GM12878 (cell line): ENCODE data around the gene SERINC1. TPM values are rescaled to one million over a fixed set of nuclear protein-coding genes. Genes with fewer than 3 reads are reported as not detected.

Source experiments
- ATF7 ChIP-seq: fragments of 450-650 bp; IDR thresholded peaks from 2 replicates; pipeline ENCODE4 v1.6.1; 2016; ENCODE audit warnings: low read depth, mild to moderate bottlenecking
- BCL3 ChIP-seq: IDR thresholded peaks from 2 replicates; pipeline ENCODE4 v1.6.1; 2011; ENCODE audit warnings: borderline replicate concordance, low read depth, mild to moderate bottlenecking, moderate library complexity, low read length; ENCODE audit not compliant: insufficient read depth, poor library complexity, severe bottlenecking
- BHLHE40 ChIP-seq, 2 experiments: fragments of 450-650 bp in 1 of 2; IDR thresholded peaks; 2 replicates each; pipeline ENCODE4 v1.6.1; 2011 to 2017; ENCODE audit warnings: low read depth in 2 of 2, borderline replicate concordance in 1 of 2, improper control_type of control experiment in 1 of 2, low read length in 1 of 2, mild to moderate bottlenecking in 1 of 2
- CTCF ChIP-seq, 3 experiments: IDR thresholded peaks in 2 of 3; conservative IDR thresholded peaks in 1 of 3; 2 replicates each; pipeline ENCODE4 v1.5.1; 2011; ENCODE audit warnings: low read depth in 3 of 3, low read length in 3 of 3, mild to moderate bottlenecking in 3 of 3, control low read depth in 2 of 3, moderate library complexity in 2 of 3, inconsistent platforms in 1 of 3, mixed read lengths in 1 of 3; ENCODE audit not compliant: control insufficient read depth in 2 of 3, insufficient read depth in 1 of 3; ENCODE audit errors: extremely low read depth in 1 of 3
- E4F1 ChIP-seq: fragments of 450-650 bp; IDR thresholded peaks from 2 replicates; pipeline ENCODE4 v1.6.1; 2018; ENCODE audit warnings: borderline replicate concordance, mild to moderate bottlenecking; ENCODE audit not compliant: partially characterized antibody
- ELK1 ChIP-seq: IDR thresholded peaks from 2 replicates; pipeline ENCODE4 v1.6.1; 2012; ENCODE audit warnings: low read depth, low read length, improper control_type of control experiment
- HDAC6 ChIP-seq: fragments of 200-600 bp; sonication (generic); IDR thresholded peaks from one replicate; pipeline ENCODE4 v1.8.0; 2017; ENCODE audit warnings: antibody characterized with exemption; ENCODE audit not compliant: unreplicated experiment
- HDGF ChIP-seq: fragments of 450-650 bp; IDR thresholded peaks from 2 replicates; pipeline ENCODE4 v1.6.1; 2016; ENCODE audit warnings: antibody characterized with exemption
- IKZF1 ChIP-seq: fragments of 450-650 bp; conservative IDR thresholded peaks from 2 replicates; pipeline ENCODE4 v1.6.1; 2017; ENCODE audit warnings: antibody characterized with exemption, mild to moderate bottlenecking
- IRF4 ChIP-seq: IDR thresholded peaks from 2 replicates; pipeline ENCODE4 v1.6.1; 2011; ENCODE audit warnings: low read depth, low read length
- KDM1A ChIP-seq: fragments of 200-600 bp; sonication (generic); IDR thresholded peaks from 2 replicates; pipeline ENCODE4 v1.6.1; 2016; ENCODE audit warnings: borderline replicate concordance
- MLLT1 ChIP-seq: fragments of 450-650 bp; IDR thresholded peaks from 2 replicates; pipeline ENCODE4 v1.6.1; 2016; ENCODE audit warnings: mild to moderate bottlenecking
- NBN ChIP-seq: fragments of 450-650 bp; IDR thresholded peaks from 2 replicates; pipeline ENCODE4 v1.6.1; 2016
- NFYB ChIP-seq: IDR thresholded peaks from 2 replicates; pipeline ENCODE4 v1.6.1; 2011; ENCODE audit warnings: low read depth, mild to moderate bottlenecking, low read length, improper control_type of control experiment, moderate library complexity; ENCODE audit not compliant: insufficient read depth
- STAT1 ChIP-seq: fragments of 450-650 bp; conservative IDR thresholded peaks from 2 replicates; pipeline ENCODE4 v1.6.1; 2014; ENCODE audit warnings: antibody characterized with exemption, mild to moderate bottlenecking
- TCF12 ChIP-seq: IDR thresholded peaks from 2 replicates; pipeline ENCODE4 v1.6.1; 2011; ENCODE audit warnings: low read depth, mild to moderate bottlenecking, low read length
- TCF3 ChIP-seq: IDR thresholded peaks from 2 replicates; pipeline ENCODE4 v1.6.1; 2012; ENCODE audit warnings: low read depth, mild to moderate bottlenecking, low read length, borderline replicate concordance; ENCODE audit not compliant: insufficient read depth
- ZNF207 ChIP-seq: fragments of 450-650 bp; IDR thresholded peaks from 2 replicates; pipeline ENCODE4 v1.6.1; 2014; ENCODE audit warnings: antibody characterized with exemption, mild to moderate bottlenecking, borderline replicate concordance
- polyA plus RNA-seq, 11 experiments: library from polyadenylated mRNA; depleted of rRNA in 4 of 11; unstranded in 6 of 11; stranded (reverse) in 5 of 11; fragments of >200 nt; fragmentation: Nextera tagmentation in 4 of 11; fragmentation: Illumina TruSeq in 1 of 11; extraction: Ambion mirVana in 4 of 11; extraction: Trizol in 1 of 11; gene quantifications; 1 replicate in 1 of 11; 2 replicates in 10 of 11; pipeline versions ENCODE4 v1.2.1 to v1.2.3, GENCODE V29; 2011 to 2016; ENCODE audit warnings: inconsistent platforms in 2 of 11, missing spikeins in 2 of 11, low read depth in 1 of 11
- total RNA-seq, 4 experiments: library from RNA; depleted of rRNA in 3 of 4; stranded (reverse); fragments of >200 nt in 3 of 4; fragmentation: Illumina TruSeq in 1 of 4; extraction: Trizol in 1 of 4; gene quantifications; 2 replicates each; pipeline versions ENCODE4 v1.2.1 to v1.2.3, GENCODE V29; 2013 to 2021

SERINC1 gene
- total and polyA plus RNA-seq, 10 of the 15 experiments (the other 5 are each of a cell fraction or from before 2014, with no cell fraction given) = 18.5 to 45.7 (median 31.1) TPM

- TF ChIP-seq BHLHE40 (IDR thresholded peaks at IDR 0.05; ENCODE audit: borderline replicate concordance in 1 of 2, low read depth in 2 of 2, low read length in 1 of 2) = no peak
- no peak; the same call in 1 of the 2 replicates for TF ChIP-seq ATF7
- peak; percentile 22; the same call in 1 of the 2 replicates for TF ChIP-seq HDGF
- TF ChIP-seq ELK1 = peak; percentile 48
- TF ChIP-seq E4F1 = no peak
- no peak for TF ChIP-seq BCL3
- TF ChIP-seq IRF4 = no peak
- TF ChIP-seq TCF12 = 0 out of 2 replicates have a peak, but pooled peaks have one; percentile 12
- TF ChIP-seq CTCF (IDR thresholded peaks at IDR 0.05 in 2 of 3, conservative IDR thresholded peaks at IDR 0.05 in 1 of 3; ENCODE audit: control insufficient read depth in 2 of 3, extremely low read depth in 1 of 3, insufficient read depth in 1 of 3, low read depth in 3 of 3, low read length in 3 of 3) = no peak
- TF ChIP-seq NFYB = no peak
- no peak for TF ChIP-seq TCF3
- 0 out of 2 replicates have a peak, but pooled peaks have one; percentile 60 for TF ChIP-seq IKZF1
- TF ChIP-seq ZNF207 = no peak
- TF ChIP-seq HDAC6 = no peak
- TF ChIP-seq MLLT1 = peak; percentile 59
- TF ChIP-seq NBN = no peak; the same call in 1 of the 2 replicates
- no peak for TF ChIP-seq KDM1A
- TF ChIP-seq STAT1 = 0 out of 2 replicates have a peak, but pooled peaks have one; percentile 44
These were observed at the start of gene SERINC1 (continued) for GRCh38 chr6:122471107-122472021.
